Activated CD8-positive, alpha-beta memory T cell treated with anti-CD3 and anti-CD28 coated beads, Interleukin-2, amount 50 U/mL, for 48 hours (primary cell): ENCODE data around the gene TPM1.

Experiments
- DNase-seq: peaks from one replicate; pipeline ENCODE4 v3.0.0-alpha.2; 2020

The TPM1 gene

GRCh38 chr15:63043335-63044076 lies 959 bp downstream of the TPM1 start:
- peak; percentile 54 for DNase-seq

DNA sequence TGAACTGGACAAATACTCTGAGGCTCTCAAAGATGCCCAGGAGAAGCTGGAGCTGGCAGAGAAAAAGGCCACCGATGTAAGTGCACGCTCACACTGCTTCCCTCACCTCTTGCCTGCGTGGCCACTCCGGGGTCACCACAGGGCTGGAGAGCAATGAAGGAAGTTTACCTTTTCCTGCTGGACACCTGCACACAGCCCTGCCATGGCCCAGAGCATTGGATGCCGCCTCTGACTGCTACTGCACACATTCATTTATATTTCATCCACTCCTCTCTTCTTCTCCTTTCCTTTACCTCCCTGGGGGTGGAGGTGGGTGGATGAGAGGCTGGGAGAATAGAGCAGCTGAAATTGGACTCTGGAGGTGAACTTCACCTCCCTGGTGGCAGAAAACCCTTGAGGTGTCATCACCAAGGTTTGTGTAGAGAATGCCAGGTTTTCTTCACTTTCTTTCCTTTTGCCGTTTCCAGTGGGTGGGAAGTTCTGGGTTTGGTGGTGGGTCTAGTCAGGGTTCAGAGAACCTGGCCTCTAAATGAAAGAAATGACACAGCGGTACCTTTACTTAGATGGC lies 1.6 kb downstream of the TPM1 start:
- DNase-seq = no peak

DNA sequence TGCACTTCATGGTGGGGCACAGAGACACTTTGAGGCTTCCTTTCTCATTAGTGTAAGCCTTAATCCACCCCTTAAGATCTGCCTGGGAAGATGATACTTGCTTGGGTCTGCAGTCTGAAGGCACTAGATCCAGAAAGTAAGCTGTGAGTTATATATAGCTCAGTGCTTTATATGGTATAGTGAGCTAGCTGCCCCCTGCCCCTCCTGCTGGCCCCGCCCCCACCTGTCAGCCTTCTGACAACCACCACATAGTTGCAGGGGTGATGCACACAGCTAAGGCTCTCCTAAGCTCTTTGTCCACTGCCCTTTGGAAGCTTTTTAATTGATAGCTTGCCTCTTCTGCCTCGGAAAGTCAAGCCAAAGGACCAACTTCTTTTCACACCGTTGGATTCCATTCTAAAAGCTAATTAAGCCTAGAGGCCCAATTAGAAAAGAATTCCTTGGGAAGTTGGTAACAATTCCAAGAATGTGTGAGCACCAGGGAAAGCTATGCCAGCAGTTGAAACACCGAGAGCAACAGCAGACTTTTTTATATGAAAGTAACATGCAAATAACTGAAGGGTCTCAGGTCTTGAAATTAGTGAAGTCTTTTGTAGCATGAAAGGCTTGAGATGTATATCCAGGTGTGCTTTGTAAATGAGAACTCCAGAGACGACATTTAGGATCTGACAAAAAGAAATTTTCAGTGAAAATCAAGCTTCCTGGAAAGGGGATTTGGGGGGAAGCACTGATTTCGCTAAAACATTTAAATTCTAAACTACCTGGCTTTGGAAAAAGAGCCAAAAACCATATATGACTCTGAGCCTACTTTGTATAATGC lies 2.3 kb downstream of the TPM1 start:
- no peak for DNase-seq

DNA sequence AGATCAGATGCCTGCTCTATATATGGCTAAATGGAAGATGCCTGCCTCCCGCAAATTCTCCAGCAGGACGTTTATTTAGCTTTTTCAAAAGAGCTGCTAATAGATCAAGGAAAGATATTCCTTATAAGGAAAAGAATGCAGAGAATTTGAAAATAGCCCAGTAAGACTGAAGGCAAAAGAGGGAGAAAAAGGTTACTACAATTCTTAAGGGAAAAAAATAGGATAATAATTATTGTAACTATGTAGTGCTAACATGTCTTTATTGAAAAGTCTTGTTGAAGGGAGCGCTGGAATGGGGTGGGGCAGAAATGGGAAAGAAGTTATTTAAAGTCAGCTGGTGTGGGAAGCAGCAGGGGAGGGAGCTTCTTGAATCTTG lies 2.9 kb downstream of the TPM1 start:
- DNase-seq = no peak

DNA sequence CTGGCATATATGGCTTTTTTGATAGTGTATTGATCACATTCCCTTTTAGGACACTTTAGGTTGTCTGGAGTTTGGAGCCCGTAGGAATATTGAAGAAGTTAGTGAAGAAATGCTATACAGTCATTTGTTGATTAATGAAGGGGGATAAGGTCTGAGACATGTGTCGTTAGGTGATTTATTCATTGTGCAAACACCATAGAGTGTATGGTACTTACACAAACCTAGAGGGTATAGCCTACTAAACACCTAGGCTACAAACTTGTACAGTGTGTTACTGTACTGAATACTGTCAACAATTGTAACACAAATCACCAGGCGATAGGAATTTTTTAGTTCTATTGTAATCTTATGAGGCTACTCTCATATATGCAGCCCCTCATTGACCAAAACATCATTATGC lies 3.3 kb downstream of the TPM1 start:
- DNase-seq = no peak

GRCh38 chr15:63046917-63047760 lies 4.6 kb downstream of the TPM1 start:
- no peak for DNase-seq

GRCh38 chr15:63047792-63048114 lies 5.2 kb downstream of the TPM1 start:
- no peak for DNase-seq

DNA sequence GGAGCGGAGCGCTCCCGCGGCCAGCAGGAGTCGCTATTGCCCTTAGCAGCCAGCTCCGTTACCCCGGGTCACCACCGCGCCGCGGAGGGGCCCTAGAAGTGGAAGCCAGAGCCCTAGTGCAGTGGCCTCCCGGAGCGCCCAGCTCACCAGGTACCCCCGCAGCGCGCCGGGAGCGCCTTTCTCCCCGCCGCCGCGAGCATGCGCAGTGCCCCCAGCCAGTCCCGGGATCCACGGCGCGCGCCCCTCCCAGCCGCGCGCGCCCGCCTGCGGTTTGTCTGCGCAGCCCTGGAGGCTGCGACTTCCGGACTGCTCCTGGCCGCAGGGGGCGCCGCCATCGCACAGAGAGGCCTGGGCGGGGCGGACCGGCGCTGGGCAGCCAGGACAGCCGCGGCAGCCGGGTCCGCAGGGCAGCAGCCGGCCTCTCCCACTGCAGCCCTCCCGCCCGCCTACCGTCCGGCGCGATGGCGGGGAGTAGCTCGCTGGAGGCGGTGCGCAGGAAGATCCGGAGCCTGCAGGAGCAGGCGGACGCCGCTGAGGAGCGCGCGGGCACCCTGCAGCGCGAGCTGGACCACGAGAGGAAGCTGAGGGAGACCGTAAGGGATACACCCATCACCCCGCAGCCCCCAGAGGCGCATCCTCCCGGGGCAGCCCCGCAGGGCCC lies 5.7 kb downstream of the TPM1 start:
- DNase-seq = peak; percentile 94

DNA sequence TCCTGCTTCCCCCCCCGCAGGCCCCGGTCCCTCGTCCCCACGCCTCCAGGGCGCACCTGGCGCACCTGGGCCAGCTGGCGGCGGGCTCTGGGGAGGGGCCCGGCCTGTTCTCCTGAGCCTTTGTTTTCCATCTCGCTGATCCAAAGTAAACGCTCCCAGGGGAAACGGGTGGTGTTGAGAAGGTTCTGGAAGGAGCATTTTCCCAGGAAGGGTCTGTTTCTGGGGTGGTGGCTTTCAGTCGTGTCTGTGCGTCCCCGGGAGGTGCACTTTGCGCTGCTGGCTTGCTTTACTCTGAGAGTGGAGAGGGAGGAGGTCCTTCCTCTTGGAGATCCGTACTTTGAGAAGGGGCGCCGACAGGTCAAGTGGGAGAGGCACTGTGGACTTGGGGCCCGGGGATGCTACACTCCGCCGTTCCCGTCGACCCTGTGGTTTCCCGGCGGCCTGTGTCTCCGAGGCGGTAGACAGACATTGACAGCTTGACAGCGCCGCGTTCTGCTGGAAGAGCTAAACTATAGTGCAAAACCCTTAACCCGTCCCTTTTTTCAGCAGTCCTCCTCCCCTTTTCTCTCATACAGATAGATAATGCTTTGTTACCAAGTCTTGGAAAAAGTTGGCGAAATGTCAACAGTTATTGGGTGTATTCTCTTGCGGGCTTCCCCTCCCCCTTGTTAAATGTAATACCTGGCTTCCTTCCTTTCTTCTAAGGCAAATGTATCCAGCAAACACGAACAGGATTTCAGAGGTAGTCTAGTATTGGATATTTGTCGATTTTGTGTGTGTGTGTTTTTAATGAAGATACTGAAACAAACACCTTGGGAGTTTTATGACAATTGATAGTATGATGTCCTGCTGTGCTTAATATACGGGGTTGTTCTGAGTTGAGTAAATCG lies 6.5 kb downstream of the TPM1 start:
- peak; percentile 70 for DNase-seq

DNA sequence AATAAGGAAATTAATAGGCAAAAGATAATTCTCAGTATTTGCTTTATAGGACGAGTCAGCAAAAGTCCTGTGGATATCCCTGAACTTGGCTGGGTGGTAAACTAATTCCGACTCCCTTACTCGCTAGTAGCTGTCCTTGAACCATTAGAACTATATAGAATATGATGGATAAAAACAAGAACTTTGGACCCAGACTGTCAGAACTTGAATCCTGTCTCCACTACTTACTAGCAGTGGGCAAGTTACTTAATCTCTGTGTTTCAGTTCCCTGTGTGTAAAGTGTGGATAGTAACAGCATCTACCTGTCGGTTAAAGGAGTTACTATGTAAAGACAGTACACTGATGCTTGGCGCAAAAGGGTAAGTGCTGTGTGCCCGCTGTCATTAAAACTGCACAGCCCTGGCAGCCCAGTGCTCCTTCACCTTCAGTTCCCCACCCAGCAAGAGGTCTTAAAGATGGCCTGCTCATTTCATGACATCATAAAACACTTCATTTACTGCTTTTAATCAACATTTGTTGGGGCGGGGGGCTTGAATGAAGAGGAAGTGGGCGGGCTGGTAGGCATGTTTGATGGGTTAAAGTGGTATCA lies 7.3 kb downstream of the TPM1 start:
- DNase-seq = no peak

DNA sequence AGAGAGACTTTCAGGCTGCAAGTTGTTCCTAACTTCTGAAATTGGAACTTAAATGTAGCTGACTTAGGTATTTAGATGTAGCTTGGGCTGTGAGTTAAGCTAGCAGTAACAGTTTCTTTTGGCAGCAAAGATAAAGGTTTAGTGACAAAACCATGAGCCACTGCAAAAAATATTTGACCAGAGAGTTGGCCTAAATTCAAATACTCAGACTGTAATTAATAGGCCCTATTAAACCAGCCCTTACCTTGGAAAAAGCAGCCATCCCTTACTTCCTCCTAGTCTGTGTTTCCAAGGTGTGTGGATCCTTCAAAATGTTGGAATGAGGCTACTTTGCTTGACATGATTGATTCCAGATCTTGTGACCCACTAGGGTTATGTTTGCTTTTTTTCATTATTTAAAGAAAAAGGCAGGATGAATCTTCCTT lies 8.2 kb downstream of the TPM1 start:
- no peak for DNase-seq

DNA sequence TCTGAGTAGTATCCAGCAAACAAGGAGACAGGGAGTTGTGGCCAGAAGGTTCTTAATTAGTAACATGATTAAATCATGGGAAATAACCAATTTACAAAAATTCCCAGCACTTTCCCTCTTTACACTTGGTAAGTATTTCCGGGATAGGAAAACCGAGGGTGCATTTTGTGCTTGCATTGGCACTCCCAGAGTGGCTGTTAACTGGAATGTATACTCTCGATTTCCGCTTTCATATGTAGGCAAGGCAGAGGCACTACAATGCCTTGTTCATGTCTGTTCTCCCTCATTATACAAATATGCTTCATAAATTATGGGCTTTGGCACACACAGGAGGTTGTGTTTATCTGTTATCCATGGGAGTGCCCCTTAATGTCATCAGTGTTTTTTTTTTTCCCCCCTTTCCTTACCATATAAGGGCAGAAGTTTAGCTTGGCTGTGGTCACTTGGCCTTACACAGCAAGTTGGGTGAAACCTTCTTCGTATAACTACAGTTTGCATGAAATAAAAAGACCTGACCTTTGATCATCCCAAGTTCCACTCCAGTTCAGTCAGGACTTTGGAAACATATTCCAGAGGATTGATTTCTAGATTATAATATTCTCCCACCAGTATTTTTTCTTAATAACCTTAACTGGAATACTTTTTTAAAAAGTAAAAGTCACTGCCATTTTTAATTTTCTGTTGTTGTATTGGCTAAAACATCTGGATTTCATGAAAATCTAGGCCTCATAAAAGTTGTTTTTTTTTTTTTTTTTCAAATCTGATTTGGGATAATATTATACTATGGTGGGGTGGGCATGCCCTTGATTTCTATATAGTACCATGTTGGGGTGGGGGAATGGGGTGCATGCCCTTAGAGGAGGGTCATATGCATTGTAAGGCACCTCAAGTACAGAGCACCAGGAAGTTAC lies 8.9 kb downstream of the TPM1 start:
- DNase-seq = no peak

DNA sequence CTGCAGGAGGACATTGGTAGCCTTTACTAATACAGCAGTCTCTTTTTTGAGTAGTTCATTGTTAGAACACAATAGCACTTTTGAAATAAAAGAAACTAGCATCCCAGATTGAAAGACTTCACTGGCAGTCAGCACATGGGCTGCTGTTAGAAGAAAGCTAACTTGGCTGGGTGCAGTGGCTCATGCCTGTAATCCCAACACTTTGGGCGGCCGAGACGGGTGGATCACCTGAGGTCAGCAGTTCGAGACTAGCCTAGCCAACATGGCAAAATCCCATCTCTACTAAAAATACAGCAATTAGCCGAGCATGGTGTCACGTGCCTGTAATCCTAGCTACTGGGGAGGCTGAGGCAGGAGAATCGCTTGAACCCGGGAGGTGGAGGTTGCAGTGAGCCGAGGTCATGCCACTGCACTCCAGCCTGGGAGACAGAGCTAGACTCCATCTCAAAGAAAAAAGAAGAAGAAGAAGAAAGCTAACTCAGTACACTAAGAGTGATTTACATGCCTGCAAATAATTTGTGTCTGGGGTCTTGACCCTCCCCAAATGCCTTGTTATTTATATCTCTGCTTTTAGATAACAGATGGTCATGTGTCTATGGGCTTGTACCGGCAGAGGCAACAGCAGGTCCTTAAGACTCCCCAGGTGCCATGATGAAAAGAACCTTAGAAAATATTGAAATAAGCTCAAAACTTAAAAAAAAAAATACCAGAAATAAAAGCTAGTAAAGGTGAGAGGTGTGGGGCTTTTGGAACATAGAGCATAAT lies 9.7 kb downstream of the TPM1 start:
- no peak for DNase-seq

GRCh38 chr15:63052961-63053698 lies 10.6 kb downstream of the TPM1 start:
- no peak for DNase-seq

DNA sequence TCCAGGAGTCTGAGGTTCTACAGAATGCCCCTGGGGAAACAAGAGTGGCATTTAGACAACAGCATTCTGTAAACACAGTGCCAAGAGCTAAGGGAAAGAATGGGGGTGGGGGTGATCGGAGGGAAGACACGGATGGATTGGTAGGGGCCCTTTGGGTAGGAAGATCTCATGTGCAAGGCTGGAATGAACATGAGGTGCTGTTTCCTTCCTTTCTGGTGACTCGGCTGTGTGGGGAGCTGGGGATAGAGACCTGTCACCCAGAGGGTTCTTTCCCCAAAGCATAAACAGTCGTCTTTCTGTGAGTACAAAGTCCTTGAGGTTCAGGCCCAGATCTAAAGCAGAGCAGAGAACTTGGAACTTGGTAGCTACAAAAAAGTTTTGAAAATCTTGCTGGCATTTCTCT lies 11.7 kb downstream of the TPM1 start:
- no peak for DNase-seq

DNA sequence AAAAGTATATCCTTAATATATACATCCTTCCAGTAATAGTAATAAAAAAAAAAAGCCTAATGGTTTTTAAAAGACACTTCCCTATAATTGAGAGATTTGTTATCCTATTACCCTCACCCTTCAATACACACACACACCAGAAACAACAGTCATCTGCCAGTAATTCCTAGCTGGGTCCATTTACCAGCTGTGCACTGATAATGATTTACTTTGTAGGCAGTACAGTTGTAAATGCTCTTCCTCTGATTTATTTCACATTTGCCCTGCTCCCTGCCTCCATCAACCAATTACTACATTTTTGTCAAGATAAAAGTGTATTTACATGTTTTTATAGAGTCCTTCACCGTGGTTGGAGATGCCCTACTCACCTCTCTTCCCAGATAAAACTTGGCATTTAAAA lies 12.4 kb downstream of the TPM1 start:
- DNase-seq = no peak

GRCh38 chr15:63056829-63057228 lies 14.3 kb downstream of the TPM1 start:
- no peak for DNase-seq

DNA sequence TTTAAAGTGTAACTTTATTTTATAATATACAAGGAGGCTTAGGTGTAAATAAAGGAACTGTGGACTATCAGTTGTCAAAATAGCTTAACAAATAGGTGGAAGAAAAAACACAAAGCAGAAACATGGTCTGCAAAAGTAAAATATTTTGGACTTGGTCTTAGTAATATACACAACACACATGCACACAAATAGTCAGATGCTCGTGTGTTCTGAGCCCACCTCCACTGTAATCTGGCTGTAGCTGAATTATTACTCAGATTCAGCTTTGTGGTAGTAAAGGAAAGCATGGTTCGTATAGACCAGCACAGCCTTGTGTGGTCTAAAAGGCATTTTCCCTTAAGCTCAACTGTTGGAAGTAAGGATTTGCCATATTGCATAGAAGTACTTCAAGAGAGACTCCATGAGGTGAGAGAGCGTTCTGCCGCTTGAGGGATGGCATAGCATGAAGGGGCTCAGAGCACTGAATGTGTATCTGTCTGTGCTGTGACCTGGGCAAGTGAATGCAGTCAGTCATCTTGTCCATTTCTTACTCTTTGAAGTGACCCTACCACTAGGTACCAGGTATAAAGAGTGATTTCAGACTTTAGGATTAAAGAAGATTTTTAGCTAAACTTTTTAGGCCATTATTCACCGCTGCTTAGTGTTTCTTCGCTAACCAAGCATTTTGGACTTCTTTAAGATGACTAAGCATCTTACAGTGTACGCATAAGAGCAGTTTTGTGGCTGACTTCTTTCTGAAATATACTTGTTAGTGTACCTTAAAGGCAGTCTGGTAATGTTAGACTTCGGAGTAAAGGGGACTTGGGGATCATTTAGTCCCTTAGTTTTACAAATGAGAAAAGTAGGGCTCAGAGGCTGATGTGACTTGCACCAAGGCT lies 15.2 kb downstream of the TPM1 start:
- no peak for DNase-seq
